AG09319 (cell line): ENCODE data around the gene CACNA1B.

Source experiments
- DNase-seq: peaks from one replicate; pipeline ENCODE4 v3.0.0-alpha.2; 2010; ENCODE audit warnings: low read depth; ENCODE audit errors: extremely low read depth
- CTCF ChIP-seq: IDR thresholded peaks from 2 replicates; pipeline ENCODE4 v1.5.1; 2011; ENCODE audit warnings: low read depth, mild to moderate bottlenecking, inconsistent platforms, low read length, moderate library complexity

Gene CACNA1B

GRCh38 chr9:137872296-137872695 lies 5.3 kb upstream of the CACNA1B start:
- TF ChIP-seq CTCF = no peak
- DNase-seq = no peak

DNA sequence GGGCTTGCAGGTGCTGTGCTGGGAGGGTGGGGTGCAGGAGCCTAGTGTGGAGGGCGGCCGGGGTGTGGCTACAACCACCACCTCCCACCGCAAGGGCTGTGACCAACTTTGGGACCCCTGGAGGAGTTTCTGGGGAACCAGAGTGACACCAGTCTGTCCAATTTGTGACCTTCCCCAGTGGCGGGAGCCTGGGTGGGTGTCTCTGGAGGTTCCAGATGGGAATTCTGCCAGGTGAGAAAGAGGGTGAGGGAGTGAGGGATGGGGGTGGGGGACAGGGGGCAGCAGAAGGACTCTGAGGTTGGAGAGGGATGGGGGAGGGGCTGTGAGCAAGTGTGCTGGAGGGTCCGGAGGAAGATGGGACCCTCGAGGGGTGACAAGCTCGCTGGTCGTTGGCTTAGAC lies 4.2 kb upstream of the CACNA1B start:
- no peak for DNase-seq
- TF ChIP-seq CTCF = no peak

- no peak for DNase-seq
- no peak for TF ChIP-seq CTCF
Observed at GRCh38 chr9:137873858-137874362, 3.7 kb upstream of the CACNA1B start.

- no peak for TF ChIP-seq CTCF
- DNase-seq = no peak
Observed at GRCh38 chr9:137875354-137875753, 2.2 kb upstream of the CACNA1B start.

DNA sequence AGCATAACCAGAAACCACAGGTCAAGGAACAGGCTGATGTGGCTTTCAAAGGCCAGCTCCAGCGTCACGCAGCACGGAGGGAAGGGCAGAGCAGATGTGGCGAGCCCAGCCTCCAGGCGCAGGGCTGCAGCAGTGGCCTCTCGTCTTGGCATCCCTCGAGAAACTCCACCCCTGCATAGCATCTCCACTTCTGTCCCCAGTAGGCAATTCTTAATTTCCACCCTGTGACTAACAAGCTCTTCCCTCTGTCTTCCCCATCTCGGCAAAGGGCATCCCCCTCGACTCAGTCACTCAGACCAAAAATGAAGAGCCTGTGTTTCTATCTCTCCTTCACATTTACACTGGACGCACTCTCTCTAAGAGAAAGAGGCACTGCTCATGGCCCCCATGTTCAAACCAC lies 1.7 kb upstream of the CACNA1B start:
- no peak for TF ChIP-seq CTCF
- no peak for DNase-seq

DNA sequence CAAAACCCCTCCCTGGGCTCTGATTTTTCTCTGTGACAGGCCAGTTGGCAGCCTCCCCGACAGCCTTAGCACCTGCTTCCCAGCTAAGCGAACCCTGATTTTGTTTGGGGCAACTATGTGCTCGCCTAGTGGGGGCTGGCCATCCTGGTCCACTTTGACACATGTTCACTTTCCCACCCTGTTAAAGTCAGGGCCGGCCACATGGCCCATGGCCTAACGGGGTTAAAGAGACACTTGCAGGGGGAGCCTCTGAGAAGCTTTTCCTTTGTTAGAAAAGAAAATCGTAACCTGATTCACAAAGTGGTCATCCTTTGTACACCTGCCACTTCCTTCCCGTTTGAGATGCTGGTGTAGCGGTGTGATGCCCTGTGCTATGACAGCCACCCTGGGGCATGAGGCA lies 1.3 kb upstream of the CACNA1B start:
- TF ChIP-seq CTCF = no peak
- DNase-seq = no peak

DNA sequence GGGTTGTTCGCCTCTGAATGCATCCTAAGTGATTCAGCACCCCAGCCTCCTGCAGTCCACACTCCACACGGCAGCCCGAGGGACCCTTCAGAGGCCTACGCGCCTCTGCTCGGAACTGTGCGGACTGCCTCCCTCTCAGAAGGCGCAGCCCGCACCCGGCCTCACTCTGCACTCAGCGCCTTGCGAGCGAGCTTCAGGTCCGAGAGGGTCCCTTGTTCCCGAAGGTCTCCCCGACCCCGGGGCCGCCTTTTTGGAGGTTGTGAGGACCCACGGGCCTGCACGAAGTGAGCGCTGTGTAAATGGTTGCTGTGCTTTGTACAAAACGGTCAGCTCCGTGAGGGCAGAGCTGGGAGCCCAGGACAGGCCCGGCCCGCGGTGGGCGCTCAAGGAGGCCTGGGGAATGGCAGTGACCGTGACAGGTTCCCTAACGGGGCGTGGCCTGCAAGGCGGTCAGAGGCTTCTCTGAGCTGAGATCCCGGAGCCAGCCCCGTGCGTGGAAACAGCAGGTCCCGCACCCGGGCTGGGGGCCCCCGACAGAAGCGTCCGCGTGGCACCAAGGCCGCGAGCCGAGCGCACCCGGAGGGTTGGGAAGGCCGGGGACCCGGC lies 698 bp upstream of the CACNA1B start:
- TF ChIP-seq CTCF = no peak

More for the DNA sequence above, 698 bp upstream of the CACNA1B start:
- no peak for DNase-seq
